ENCODE measurements around the gene UBAC1.

GRCh38 chr9:135896205-135896604 is 65.0 kb downstream of the UBAC1 start:
- TF ChIP-seq CTCF (optimal IDR thresholded peaks at IDR 0.05 in 1 of 3, IDR thresholded peaks at IDR 0.05 in 1 of 3, conservative IDR thresholded peaks at IDR 0.05 in 1 of 3; ENCODE audit: extremely low read depth in 1 of 3, insufficient read depth in 2 of 3, low read length in 3 of 3): no peak
- no peak for TF ChIP-seq EZH2 (IDR thresholded peaks at IDR 0.05; ENCODE audit: low read length)
